OCI-LY1 (cell line): ENCODE results near the gene FCGR2B.
"Not testable (repeated sequence)": the region's sequence is repeated elsewhere in the genome, so short reads cannot be mapped to it uniquely, and the experiment has no call there.

Source experiments
- EZH2 ChIP-seq: fragments of 200-600 bp; sonication (generic), shearing (Covaris generic); IDR thresholded peaks from 2 replicates; pipeline ENCODE4 v1.8.0; 2017; ENCODE audit warnings: borderline replicate concordance, mixed run types, mild to moderate bottlenecking, antibody characterized with exemption, low read length, moderate library complexity, mixed read lengths
- TF ChIP-seq, protein P1 (sequence below): fragments of 200-600 bp; sonication (generic), shearing (Covaris generic); IDR thresholded peaks from 2 replicates; pipeline ENCODE4 v1.5.1; 2017; ENCODE audit warnings: mild to moderate bottlenecking, antibody characterized with exemption, low read length, moderate library complexity, mixed read lengths

DNA sequence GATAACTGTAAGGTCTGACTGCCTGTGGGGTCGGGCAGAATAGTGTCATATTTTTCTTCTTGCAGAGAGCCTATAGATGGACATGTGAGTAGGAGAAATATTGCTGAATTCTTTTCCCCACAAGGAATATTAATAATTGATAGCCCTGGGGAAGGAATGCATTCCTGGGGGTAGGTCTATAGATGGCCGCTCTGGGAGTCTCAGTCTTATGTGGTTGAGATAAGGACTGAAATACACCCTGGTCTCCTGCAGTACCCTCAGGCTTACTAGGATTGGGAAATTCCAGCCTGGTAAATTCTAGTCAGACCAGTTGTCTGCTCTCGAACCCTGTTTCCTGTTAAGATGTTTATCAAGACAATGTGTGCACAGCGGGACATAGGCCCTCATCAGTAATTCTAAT, 44.4 kb upstream of the FCGR2B start:
- TF ChIP-seq, protein P1, sequence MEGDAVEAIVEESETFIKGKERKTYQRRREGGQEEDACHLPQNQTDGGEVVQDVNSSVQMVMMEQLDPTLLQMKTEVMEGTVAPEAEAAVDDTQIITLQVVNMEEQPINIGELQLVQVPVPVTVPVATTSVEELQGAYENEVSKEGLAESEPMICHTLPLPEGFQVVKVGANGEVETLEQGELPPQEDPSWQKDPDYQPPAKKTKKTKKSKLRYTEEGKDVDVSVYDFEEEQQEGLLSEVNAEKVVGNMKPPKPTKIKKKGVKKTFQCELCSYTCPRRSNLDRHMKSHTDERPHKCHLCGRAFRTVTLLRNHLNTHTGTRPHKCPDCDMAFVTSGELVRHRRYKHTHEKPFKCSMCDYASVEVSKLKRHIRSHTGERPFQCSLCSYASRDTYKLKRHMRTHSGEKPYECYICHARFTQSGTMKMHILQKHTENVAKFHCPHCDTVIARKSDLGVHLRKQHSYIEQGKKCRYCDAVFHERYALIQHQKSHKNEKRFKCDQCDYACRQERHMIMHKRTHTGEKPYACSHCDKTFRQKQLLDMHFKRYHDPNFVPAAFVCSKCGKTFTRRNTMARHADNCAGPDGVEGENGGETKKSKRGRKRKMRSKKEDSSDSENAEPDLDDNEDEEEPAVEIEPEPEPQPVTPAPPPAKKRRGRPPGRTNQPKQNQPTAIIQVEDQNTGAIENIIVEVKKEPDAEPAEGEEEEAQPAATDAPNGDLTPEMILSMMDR: not testable (repeated sequence)
- not testable (repeated sequence) for TF ChIP-seq EZH2
